GM21717 (cell line): ENCODE measurements around the gene RNF10.
"Not testable (repeated sequence)": the region's sequence is repeated elsewhere in the genome, so short reads cannot be mapped to it uniquely, and the experiment has no call there.

Experiments
- ATAC-seq: cut with Tn5 transposase; IDR thresholded peaks from one replicate; pipeline ENCODE4 v1.9.1; 2021; ENCODE audit warnings: mild to moderate bottlenecking, moderate library complexity; ENCODE audit not compliant: unreplicated experiment

Gene RNF10

DNA sequence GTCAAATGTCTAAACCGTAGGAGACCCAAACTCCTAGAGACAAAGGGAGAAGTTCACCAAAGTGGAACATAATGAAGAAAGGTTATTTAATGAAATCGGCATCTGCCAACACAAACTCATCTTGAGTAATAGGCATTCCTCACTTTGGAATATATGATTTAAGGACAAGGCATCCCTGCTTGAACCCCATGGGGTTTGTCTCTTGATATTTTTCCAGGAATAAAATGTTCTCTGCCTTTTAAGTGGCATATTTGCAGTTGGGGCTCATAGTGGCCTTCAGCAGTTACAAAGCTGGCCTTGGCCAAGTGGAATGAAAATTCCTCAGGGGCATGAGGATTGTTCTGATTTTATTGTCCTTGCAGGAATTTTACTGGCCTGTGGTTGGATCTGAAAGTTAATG lies 40.0 kb downstream of the RNF10 start:
- no peak for ATAC-seq

DNA sequence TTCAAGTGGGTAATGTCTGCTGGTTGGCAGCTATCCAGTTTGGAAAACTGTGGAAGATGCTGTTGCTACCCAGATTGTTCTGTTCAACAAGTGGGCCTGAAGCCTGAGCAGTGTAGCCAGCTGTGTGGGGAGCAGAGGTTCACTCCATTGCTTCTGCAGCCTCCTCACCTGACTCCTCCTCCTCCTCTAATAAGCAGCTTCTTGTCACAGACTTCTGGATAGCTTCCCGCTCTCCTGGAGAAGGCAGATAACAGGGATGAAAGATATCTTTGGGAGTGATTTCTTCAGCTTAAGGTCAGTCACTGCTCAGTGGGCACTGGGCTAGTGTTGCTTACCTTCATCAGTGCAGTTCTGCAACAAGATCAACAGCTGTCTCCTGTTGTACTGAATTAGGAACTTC lies 45.0 kb downstream of the RNF10 start:
- ATAC-seq: no peak

DNA sequence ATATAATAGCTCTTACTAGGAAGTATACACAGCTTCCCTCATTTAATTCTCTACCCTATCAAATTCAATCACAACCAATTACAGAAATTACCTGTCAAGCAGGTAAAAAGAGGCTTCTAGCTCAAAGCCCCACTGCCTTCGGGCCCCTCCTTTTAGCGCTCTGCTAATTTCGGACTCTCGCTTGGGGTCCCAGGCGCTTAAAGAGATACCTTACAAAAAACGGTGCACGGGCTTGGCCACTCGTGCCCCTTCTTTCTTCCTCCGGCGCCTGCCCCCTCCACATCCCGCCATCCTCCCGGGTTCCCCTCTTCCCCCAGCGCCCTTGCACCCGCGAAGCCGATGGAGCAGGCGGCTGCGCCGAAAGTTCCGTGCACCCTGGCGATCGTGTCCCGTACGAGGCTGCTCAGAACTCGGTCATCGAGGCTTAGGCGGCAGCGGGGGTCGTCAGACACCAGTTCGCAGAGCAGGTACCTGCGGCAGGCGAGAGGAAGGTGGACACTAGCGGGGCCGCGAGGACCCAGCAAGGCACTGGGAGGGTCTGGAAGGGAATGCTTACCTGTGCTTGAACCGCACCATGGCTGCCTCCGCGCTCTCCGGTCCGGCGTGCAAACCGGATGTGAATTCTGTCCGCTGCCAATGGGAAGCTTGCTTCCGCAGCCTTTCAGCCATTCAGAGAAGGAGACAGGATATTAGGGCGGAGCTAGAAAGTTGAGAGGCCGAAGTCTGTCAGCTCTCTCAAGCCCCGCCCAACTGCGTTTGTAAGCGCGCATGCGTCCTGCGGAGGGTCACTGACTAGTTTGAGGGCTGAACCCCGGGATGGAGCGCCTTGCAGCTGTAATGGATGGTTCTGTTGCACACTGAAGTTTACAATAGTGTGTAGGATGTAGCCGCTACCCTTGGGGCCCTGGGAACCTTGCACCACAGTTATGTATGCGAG lies 46.9 kb downstream of the RNF10 start, which contains the start of gene POP5:
Gene POP5, minus strand, starts transcription at position 616 of the 937 bp plus-strand sequence. Its CDS starts 40 bp downstream, at position 576.
- ATAC-seq: peak; percentile 88

DNA sequence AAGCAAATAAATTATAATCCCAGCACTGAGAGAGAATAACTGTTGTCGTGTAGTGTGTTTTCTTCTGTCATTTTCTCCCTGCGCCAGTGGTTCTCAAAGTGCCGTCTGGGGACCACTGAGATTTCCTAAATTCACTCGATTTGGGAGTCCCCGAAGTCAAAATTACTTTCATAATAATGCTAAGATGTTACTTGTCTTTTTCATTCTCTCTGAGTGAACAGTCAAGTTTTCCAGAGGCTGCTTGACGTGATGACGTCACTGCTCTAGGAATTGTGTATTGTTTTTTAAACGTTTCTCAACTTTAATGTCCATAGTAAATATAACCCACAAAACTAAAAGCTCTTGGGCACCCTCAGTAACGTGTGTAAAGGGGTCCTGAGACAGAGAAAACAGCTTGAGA lies 47.8 kb downstream of the RNF10 start:
- no peak for ATAC-seq

DNA sequence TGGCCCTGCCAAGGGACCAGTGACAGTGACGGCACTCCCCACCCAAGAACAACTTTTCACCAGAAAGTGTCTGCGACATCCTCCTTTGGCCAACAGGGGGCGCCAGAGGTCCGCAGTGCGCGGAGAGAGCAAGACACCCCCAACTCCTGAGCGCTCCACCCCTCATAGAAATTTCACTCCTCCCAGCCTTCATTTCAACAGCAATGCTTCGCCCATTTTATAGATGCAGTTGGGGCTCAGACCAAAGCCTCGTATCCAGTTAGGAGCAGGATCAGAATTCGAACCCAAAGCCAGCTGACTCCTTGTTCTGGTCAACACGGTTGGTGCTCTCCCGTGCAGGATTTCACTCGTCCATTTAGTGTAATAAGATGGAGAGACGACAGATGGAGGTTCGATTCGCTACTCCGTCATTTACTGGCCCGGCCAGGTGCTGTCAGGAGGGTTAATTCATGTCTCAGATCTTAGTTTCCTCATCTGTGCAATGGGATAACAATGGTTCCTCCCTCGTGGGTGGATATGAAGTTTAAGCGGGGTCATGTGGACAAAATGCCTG lies 49.4 kb downstream of the RNF10 start:
- no peak for ATAC-seq

DNA sequence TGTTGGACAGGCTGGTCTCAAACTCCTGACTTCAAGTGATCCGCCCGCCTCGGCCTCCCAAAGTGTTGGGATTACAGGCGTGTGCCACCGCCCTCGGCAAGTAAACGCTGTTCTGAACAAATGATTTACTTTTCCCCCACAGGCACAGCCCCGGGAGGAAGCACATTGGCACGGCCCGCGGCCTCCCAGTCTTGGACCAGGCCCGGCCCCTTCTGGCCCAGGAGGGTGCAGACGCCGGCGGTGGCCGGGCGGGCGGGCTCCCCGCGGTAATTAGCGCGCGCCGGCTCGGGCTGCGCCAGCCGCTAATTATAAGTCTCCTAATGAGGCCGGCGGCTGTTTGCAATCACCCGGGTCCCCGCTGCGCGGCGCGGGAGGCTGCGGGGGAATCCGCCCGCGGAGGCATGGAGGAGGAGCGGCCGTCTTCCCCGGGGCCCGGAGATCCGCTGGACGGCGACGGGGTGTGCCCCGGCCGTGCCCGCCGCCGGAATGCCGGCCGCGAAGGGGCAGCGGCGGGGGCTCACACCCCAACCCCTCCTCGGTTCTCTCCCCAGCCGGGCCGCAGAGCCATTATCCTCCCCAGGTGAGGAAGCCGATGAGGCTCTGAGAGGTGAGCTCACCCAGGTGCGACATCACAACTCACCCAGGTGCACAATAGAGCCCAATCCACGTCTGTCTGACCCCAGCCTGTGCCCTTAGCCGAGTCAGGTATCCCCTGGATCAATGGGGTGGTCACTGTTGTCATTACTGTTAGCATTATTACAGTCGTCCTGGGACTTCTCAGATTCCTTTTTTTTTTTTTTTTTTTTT lies 50.4 kb downstream of the RNF10 start:
- ATAC-seq: no peak

DNA sequence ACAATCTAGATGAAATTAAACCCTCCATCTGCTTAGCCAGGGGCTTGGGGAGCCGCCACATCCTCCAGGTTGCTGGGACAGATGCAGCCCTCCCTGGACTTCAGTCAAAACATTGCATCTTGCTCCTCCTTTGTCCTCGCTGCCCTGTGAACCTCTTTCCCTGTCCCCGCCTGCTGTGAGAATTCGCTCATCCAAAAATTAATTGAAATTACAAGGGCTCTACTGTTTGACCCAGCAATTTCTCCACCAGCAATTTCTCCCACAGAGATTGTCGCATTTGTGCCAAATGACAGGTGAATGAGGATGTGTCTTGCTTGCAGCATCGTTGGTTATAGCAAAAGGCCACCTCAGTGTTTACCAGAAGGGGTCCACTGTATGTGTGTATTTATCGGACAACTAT lies 52.0 kb downstream of the RNF10 start:
- ATAC-seq: no peak

DNA sequence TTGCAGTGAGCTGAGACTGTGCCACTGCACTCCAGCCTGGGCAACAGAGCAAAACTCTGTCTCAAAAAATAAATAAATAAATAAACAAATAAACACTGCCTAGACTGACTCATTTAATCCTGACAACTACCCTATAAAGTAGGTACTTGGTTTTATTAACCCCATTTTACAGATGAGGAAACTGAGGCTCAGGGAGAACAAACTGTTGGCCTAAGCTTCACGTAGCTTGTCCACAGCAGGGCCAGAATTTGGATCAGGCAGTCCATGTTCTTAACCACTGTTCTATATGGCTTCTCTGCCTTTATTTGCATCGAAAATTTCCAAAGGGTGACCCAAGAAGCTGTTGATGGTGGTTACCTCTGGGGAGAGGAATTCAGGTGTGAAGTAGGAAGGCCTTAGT lies 52.7 kb downstream of the RNF10 start:
- no peak for ATAC-seq

DNA sequence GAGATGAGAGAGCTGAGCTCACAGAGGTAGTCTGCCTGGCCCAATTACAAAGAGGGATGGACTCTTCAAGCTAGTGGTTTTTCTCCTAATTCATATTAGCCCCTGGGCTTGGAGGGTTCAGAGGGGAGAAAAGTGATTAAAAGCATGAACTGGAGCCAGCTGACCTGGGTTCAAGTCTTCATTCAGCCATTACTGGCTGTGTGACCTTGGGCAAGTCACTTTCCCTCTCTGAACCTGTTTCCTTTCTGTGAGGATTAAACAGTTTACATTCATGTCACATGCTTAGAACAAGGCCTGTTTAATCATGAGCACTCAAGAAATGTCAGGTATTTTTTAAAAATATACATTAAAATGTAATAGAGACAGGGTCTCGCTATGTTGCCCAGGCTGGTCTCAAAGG lies 54.2 kb downstream of the RNF10 start:
- ATAC-seq: no peak

DNA sequence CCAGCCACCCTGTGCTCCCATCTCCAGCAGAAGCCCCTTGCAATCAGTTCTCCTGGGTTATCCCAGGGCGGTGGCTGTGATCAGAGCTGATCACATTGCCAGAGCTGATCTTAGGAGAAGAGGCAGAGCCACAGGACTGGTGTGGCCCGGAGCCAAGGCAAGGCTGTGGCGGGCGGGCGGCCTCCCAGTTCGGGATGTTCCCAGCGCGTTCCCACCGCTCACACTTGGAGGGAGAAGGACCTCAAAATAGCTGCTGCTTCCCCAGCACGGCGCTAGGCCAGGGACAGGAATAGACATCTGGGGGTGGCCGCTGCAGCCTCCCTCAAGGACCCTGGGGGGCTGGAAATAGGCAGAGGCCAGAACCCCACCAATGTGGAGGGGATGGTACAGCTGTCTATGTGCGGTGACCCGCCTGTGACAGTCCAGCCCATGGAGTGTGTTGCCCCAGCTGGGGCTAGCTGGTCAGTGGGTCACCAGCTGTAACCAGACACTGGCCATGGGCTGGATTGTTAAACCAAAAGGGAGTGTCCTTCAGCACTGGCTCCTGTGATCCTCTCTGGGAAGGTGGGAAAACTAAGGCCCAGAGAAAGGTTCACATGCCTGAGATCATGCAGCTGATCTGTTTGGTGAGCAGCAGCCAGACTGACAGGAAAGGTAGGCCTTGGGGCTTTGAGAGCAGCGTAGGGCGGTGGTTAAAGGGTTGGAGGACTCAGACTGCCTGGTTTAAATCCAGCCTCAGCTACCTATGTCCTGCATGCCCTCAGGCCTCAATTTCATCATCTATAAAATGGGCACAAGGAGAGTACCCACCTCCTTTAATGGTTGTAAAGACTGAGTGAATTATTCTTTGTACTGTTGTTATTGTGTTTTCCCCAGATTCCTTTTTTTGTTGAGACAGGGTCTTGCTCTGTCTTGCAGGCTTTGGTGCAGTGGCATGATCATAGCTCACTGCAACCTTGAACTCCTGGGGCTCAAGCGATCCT lies 55.1 kb downstream of the RNF10 start:
- ATAC-seq: no peak

DNA sequence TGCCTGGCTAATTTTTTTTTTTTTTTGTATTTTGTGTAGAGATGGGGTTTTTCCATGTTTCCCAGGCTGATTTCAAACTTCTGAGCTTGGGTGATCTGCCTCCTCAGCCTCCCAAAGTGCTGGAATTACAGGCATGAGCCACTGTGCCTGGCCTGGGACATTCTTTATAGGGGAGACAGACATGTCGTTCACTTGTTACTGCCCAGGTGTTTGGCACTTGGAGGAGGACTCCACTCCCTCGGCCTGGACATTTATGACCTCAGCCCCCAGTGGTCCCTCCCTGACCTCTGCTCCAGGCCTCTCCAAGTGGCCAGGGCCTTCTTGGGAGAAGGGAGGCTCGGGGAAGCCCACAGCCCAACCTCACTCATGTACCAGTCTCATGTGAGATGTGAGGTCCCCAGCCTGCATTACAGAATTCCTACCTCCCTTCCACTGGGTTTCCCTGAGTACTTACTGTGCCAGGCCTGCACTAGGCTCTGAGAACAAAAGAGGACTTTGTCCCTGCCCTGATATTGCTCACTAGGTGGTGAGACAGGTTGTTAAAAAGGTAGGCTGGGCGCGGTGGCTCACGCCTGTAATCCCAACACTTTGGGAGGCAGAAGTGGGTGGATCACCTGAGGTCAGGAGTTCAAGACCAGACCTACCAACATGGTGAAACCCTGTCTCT lies 56.7 kb downstream of the RNF10 start:
- ATAC-seq: no peak

DNA sequence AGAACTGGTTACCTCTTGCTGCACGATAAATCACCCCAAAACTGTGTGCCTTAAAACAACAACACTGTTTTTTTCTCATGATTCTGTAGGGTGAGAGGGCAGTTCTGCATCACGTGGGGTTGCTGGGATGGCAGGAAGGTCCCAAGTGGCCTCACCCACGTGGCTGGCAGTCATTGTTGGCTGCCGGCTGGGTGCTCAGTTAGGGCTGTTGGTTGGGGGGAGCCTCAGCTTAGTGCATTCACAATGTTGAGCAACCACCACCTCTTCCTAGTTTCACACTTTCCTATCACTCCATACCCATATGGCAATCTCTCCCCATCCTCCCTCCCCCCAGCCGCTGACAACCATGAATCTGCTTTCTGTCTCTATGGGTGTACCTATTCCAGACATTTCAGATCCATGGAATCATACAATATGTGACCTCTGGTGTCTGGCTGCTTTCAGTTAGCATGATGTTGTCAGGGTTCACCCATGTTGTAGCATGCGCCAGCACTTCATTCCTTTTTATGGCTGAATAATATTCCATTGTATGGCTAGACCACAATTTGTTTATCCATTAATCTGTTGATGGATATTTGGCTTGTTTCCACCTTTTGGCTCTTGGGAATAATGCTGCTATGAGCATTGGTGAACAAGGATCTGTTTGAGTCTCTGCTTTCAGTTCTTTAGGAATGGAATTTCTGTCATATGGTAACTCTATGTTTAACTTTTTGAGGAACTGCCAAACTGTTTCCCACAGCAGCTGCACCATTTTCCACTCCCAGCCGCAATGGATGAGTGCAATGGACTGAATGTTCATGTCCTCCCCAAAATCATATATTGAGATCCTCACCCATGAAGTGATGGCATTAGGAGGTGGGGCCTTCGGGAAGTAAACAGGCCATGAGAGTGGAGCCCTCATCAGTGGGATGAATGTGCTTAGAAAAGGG lies 58.2 kb downstream of the RNF10 start:
- no peak for ATAC-seq

DNA sequence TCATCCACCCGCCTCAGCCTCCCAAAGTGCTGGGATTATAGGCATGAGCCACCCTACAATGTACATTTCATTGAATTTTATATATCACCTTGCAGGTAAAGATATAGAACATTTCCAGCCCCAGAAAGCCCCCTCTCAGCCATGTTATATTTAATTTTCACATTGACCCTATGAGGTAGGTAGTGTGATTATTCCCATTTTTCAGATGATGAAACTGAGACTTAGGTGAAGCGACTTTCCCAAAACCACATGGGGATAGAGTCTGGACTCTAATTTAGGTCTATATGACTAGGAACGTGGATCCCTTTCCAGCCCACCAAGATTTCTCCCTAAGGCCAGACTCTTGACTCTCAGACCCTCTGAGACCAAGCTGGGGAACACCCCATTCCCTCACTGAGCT lies 62.7 kb downstream of the RNF10 start:
- no peak for ATAC-seq

DNA sequence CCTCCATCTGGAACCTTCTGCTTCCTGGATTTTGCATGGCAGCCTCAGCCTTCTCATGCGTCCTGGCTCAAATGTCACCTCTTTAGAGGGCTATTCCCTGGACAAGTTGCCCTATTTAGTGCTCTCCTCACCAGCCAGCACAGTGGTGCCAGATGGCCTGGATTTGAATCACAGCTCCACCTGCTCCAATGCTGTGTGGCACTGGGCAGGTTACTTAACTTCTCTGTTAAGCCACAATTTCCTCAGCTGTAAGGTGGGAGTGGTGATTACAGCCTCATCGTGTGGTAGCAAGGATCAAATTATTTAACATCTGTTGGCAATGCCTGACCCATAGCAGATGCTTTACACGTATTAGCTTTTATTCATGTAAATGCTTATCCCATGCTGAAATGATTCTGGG lies 63.7 kb downstream of the RNF10 start:
- ATAC-seq: no peak

DNA sequence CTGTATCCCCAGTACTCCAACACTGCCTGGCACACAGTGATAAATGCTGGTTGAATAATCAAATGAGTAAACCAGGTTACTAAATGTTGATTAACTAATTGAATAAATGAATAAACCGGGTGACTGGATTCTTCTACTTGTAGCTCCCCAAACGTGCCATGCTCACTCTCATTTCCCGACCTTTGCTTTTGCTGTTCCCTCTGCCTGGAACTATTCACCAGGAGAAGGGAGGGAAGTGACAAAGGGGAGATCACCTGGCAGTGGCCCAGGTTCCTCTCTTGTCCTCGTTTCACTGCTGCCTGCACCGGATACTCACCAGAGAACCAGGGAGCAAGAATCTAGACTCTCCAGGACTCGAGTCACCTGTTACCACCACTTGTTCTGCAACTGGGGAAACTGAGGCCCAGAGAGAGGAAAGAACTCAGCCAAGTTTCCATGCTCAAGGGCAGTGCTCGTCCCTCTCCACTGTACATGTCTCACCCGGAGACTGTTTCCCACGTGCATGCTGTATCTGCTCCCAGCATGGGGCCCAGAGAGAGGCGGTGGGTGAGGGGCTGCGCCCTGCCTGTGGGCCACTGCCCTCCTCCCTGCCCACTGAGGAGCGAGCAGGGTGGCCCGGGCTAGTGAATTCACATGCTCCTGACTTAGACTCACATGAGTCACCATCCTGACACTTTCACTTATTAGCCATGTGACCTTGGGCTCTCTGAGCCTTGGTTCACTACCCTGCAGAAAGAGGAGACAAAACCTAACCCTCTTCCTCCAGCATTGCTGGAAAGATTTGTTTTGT lies 64.7 kb downstream of the RNF10 start:
- ATAC-seq: no peak

DNA sequence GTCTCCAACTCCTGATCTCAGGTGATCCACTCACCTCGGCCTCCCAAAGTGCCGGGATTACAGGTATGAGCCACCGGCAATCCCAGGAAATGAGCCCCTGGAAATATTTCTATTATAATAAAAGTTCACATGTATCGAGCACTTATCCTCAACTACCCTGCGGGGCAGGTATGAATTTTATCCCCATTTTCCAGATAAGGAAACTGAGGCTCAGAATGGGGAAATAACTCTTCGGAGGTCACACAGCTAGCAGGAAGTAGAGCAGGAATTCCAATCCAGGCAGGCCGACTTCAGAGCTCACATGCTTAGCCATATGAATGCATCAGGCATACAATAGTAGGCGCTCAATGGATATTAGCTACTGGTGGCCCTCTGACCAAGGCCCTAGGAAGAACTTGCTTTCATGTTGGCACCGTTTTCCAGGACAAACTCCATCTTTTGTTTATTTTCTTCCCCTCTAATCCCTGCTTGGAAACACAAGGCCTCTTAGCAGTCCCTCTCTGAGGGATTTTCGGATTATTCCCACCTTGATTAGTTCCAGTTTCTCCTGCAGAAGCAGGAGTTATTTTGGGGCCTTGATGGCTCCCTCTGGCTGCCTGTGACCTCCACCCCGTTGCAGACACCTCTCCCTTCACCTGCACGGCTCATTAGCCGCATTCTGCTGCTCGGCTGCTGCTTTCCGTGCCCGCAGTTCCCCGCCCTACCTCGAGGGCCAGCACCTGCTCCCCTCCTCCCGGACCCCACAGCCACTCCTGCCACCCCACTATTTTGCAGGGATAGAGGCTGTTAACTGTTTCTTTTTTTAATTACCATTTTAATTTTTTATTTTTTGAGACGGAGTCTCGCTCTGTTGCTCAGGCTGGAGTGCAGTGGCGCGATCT lies 65.8 kb downstream of the RNF10 start:
- ATAC-seq: no peak

DNA sequence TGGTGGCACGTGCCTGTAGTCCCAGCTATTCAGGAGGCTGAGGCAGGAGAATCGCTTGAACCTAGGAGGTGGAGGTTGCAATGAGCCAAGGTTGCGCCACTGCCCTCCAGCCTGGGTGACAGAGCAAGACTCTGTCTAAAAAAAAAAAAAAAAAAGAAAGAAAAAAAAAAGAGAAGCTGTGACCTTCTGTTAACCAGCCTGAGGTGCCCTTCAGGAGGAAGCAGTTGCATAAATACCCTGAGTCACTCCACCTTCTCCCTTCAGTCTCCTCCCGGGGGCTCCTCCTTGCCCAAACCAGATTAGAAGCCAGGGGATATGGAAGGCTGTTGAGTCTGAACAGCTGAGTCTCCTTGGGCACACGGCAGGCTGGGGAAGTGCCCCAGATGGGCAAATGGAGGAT lies 68.3 kb downstream of the RNF10 start:
- ATAC-seq: not testable (repeated sequence)
